Tibial nerve (tissue), 4 donors: ENCODE measurements around the gene MAP4K2.

Experiments used
- CTCF ChIP-seq, 5 experiments: fragments of 200-600 bp in 3 of 5; fragments of 450-650 bp in 2 of 5; sonication (generic) in 3 of 5; IDR thresholded peaks; one replicate each; pipeline ENCODE4 v1.5.1; 2016 to 2019; ENCODE audit warnings: antibody characterized with exemption in 5 of 5, mild to moderate bottlenecking in 3 of 5, moderate library complexity in 2 of 5
- EP300 ChIP-seq, 2 donors: sonication (generic); formaldehyde crosslinking; IDR thresholded peaks; one replicate each; pipeline ENCODE4 v1.6.1; 2017; ENCODE audit warnings: antibody characterized with exemption in 2 of 2, mild to moderate bottlenecking in 1 of 2
- POLR2A ChIP-seq, 2 donors: fragments of 450-650 bp; IDR thresholded peaks; one replicate each; pipeline ENCODE4 v1.6.1; 2017; ENCODE audit warnings: antibody characterized with exemption in 2 of 2, mild to moderate bottlenecking in 2 of 2, moderate library complexity in 2 of 2

DNA sequence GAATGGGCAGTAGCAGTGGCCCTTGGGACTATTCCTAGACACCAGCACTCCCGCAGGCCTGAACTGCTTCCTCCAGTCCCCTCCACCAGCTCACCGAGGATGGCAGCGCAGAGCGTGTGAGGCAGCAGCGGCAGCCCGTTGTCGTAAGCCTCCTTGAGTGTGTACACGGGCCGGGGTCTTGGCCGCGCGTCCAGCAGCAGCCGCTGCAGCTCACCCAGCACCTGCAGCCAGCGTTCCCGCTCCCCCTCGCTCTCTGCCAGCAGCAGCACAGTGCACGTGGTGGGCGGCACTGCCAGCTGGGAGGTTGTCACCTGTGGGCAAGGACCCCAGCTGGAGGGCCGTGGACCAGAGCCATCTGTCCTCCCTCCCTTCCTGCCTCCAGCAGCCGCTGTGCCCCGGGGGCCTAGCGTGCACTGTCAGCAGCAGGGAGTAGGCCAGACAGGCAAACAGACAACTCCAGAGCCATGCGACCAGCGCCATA is 28.4 kb upstream of the MAP4K2 start:
- TF ChIP-seq POLR2A (IDR thresholded peaks at IDR 0.05), result no peak
- no peak for TF ChIP-seq CTCF (IDR thresholded peaks at IDR 0.05)
- TF ChIP-seq EP300 (IDR thresholded peaks at IDR 0.05), result no peak
